Chondrocyte (in vitro differentiated cells): Measurements from ENCODE around the gene TMEM214. TPM values are rescaled to one million over a fixed set of nuclear protein-coding genes. Genes with fewer than 3 reads are reported as not detected.

ENCODE experiments used
- DNase-seq: peaks from one replicate; pipeline ENCODE4 v3.0.0; 2021; ENCODE audit warnings: mixed read lengths, low spot score
- H3K27ac Mint-ChIP-seq: one replicate; pipeline ENCODE4 v1.8.0; 2021; ENCODE audit warnings: mild to moderate bottlenecking, moderate library complexity, mixed read lengths; ENCODE audit not compliant: unreplicated experiment
- H3K27me3 Mint-ChIP-seq: 2 replicates; pipeline ENCODE4 v1.8.0; 2021; ENCODE audit warnings: low read depth, mixed read lengths
- H3K36me3 Mint-ChIP-seq: 2 replicates; pipeline ENCODE4 v1.8.0; 2021; ENCODE audit warnings: low read depth, mixed read lengths
- H3K4me1 Mint-ChIP-seq: 2 replicates; pipeline ENCODE4 v1.8.0; 2021; ENCODE audit warnings: low read depth, mild to moderate bottlenecking, mixed read lengths
- H3K4me3 Mint-ChIP-seq: one replicate; pipeline ENCODE4 v1.8.0; 2021; ENCODE audit warnings: mild to moderate bottlenecking, moderate library complexity, mixed read lengths; ENCODE audit not compliant: unreplicated experiment
- H3K9me3 Mint-ChIP-seq: 2 replicates; pipeline ENCODE4 v1.8.0; 2021; ENCODE audit warnings: low read depth, mixed read lengths
- CTCF ChIP-seq: fragments of 200-600 bp; sonication (generic); IDR thresholded peaks from 2 replicates; pipeline ENCODE4 v1.5.0; 2021; ENCODE audit warnings: antibody characterized with exemption, mild to moderate bottlenecking, moderate library complexity
- total RNA-seq: library from RNA; stranded (reverse); gene quantifications from 3 replicates; pipeline ENCODE4 v1.2.1, GENCODE V29; 2021

The TMEM214 gene
- total RNA-seq, 1 donor from 2014 or later, result 107 TPM

GRCh38 chr2:27053321-27053720, 20.6 kb downstream of the TMEM214 start:
- Mint-ChIP-seq H3K9me3 (no peaks in the 10 kb centered on the region), H3K27me3 (no peaks in the 10 kb centered on the region), H3K4me3 (no peak overlapping the region), H3K4me1 (peaks cover 13% of the 10 kb centered on the region), H3K27ac (no peak overlapping the region), H3K36me3 (peaks cover 7% of the 10 kb centered on the region)
- no peak for DNase-seq
- TF ChIP-seq CTCF, result no peak

- Mint-ChIP-seq H3K9me3 (no peaks in the 10 kb centered on the region), H3K4me1 (peaks cover 13% of the 10 kb centered on the region), H3K4me3 (no peak overlapping the region), H3K36me3 (peaks cover 7% of the 10 kb centered on the region), H3K27me3 (no peaks in the 10 kb centered on the region), H3K27ac (no peak overlapping the region)
- no peak for DNase-seq
- TF ChIP-seq CTCF, result no peak
These were observed 21.0 kb downstream of the TMEM214 start for GRCh38 chr2:27053776-27054175.

- H3K4me3 Mint-ChIP-seq, result no peak overlapping the region
- no peaks in the 10 kb centered on the region for H3K27me3 Mint-ChIP-seq
- H3K4me1 Mint-ChIP-seq, result peaks cover 7% of the 10 kb centered on the region
- no peak overlapping the region for H3K27ac Mint-ChIP-seq
- no peak for DNase-seq
- H3K9me3 Mint-ChIP-seq, result no peaks in the 10 kb centered on the region
- TF ChIP-seq CTCF, result no peak
- peaks cover 7% of the 10 kb centered on the region for H3K36me3 Mint-ChIP-seq
These were observed 22.0 kb downstream of the TMEM214 start for GRCh38 chr2:27054721-27055120.

- H3K36me3 Mint-ChIP-seq, result peaks cover 7% of the 10 kb centered on the region
- H3K27me3 Mint-ChIP-seq, result no peaks in the 10 kb centered on the region
- no peaks in the 10 kb centered on the region for H3K9me3 Mint-ChIP-seq
- H3K4me3 Mint-ChIP-seq, result no peak overlapping the region
- TF ChIP-seq CTCF, result no peak
- DNase-seq, result no peak
- no peak overlapping the region for H3K27ac Mint-ChIP-seq
- peaks cover 4% of the 10 kb centered on the region for H3K4me1 Mint-ChIP-seq
These were observed 24.4 kb downstream of the TMEM214 start for GRCh38 chr2:27057184-27057583.

DNA sequence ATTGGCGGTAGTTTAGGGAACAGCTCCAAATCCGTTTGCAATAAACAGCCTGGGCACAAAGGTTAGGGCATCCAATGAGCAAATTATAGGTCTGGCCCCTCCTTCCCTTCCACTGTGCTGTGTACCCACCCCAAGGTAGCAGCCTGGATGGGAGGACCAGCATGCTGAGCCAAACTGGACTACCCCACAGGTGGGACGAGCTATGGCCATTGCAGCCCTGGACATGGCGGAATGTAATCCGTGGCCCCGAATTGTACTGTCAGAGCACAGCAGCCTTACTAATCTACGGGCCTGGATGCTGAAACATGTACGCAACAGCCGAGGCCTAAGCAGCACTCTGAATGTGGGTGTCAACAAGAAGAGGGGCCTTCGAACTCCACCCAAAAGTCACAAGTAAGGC, 25.4 kb downstream of the TMEM214 start:
- Mint-ChIP-seq H3K27me3 (no peaks in the 10 kb centered on the region), H3K27ac (no peak overlapping the region), H3K4me3 (no peak overlapping the region), H3K4me1 (no peaks in the 10 kb centered on the region), H3K9me3 (no peaks in the 10 kb centered on the region), H3K36me3 (peaks cover 13% of the 10 kb centered on the region)
- no peak for TF ChIP-seq CTCF
- DNase-seq, result no peak
